Body of pancreas (tissue), 4 donors: ENCODE measurements around the gene FAM13A. TPM values are rescaled to one million over a fixed set of nuclear protein-coding genes. Genes with fewer than 3 reads are reported as not detected.
A peak's percentile ranks its signal among the peaks of the same experiment; 100 is the strongest.
"Not testable (repeated sequence)": the region's sequence is repeated elsewhere in the genome, so short reads cannot be mapped to it uniquely, and the experiment has no call there.

Experiments
- ATAC-seq: fragments of 150-250 bp; one replicate; pipeline ENCODE4 v1.9.1; 2016
- DNase-seq, 4 donors: peaks; one replicate each; pipeline ENCODE4 v3.0.0-alpha.2; 2019
- H3K27ac ChIP-seq, 4 donors: fragments of 200-600 bp; sonication (generic); 1 replicate in 3 of 4; 2 replicates in 1 of 4; pipeline versions ENCODE4 v1.5.1 to v1.6.1; 2016 to 2019; ENCODE audit warnings: mild to moderate bottlenecking in 1 of 4, mixed read lengths in 1 of 4, moderate library complexity in 1 of 4
- H3K27me3 ChIP-seq, 2 donors: fragments of 200-600 bp; sonication (generic); one replicate each; pipeline ENCODE4 v1.6.0; 2016; ENCODE audit warnings: mild to moderate bottlenecking in 1 of 2
- H3K36me3 ChIP-seq, 2 donors: fragments of 200-600 bp; sonication (generic); replicated peaks in 1 of 2; 2 replicates each; pipeline ENCODE4 v1.5.1; 2016; ENCODE audit warnings: low read depth in 2 of 2; ENCODE audit not compliant: insufficient read depth in 1 of 2
- H3K4me1 ChIP-seq: fragments of 200-600 bp; sonication (generic); one replicate; pipeline ENCODE4 v1.6.0; 2016
- H3K4me3 ChIP-seq, 2 donors: fragments of 200-600 bp; sonication (generic); 1 replicate in 1 of 2; 2 replicates in 1 of 2; pipeline ENCODE4 v1.5.1; 2016 to 2019
- H3K9me3 ChIP-seq, 3 donors: fragments of 200-600 bp; sonication (generic); 1 replicate in 2 of 3; 2 replicates in 1 of 3; pipeline ENCODE4 v1.5.1; 2016
- CTCF ChIP-seq, 7 experiments: fragments of 450-650 bp in 4 of 7; fragments of 200-600 bp in 3 of 7; sonication (generic) in 3 of 7; IDR thresholded peaks; one replicate each; pipeline ENCODE4 v1.5.1; 2016 to 2019; ENCODE audit warnings: antibody characterized with exemption in 7 of 7
- POLR2A ChIP-seq, 3 donors: fragments of 450-650 bp; IDR thresholded peaks; one replicate each; pipeline ENCODE4 v1.6.1; 2016; ENCODE audit warnings: antibody characterized with exemption in 3 of 3, mild to moderate bottlenecking in 2 of 3
- WGBS, 2 donors: methylation state at CpG; one replicate each; pipeline ENCODE4 v1.1.5; 2017; 5-methylcytosine and 5-hydroxymethylcytosine counted together
- intact Hi-C: fragments of 100-400 bp; cut with DNase I; formaldehyde crosslinking; loops from one replicate; pipeline ENCODE4 v1.15.1; 2023
- total RNA-seq, 2 donors: library from RNA; depleted of rRNA; stranded (reverse); fragments of >200 nt; gene quantifications; one replicate each; pipeline ENCODE4 v1.1.0, GENCODE V29; 2016

Gene FAM13A
- total RNA-seq, 2 donors from 2014 or later: 59.1 to 64.3 TPM

- ATAC-seq (no peak), DNase-seq (peak in 1 of 4 donors; percentile 37)
- WGBS, 2 donors: 54 to 91% methylated on average over 2 of the region's 2 CpGs
- no peak for TF ChIP-seq POLR2A (IDR thresholded peaks at IDR 0.05)
- Histone ChIP-seq H3K9me3 (no peaks in the 10 kb centered on the region), H3K36me3 (no peaks in the 10 kb centered on the region), H3K4me3 (no peak overlapping the region), H3K27me3 (no peaks in the 10 kb centered on the region), H3K27ac (no peak overlapping the region), H3K4me1 (no peaks in the 10 kb centered on the region)
- intact Hi-C loops: no loop called here
These were observed 198.2 kb downstream of the FAM13A start for GRCh38 chr4:88858752-88859151.

- ATAC-seq: no peak
- H3K9me3 ChIP-seq: no peaks in the 10 kb centered on the region
- no peak overlapping the region for H3K27ac ChIP-seq
- no peaks in the 10 kb centered on the region for H3K27me3 ChIP-seq
- no peak for DNase-seq
- TF ChIP-seq POLR2A (IDR thresholded peaks at IDR 0.05): no peak
- no peak for TF ChIP-seq CTCF (IDR thresholded peaks at IDR 0.05)
- intact Hi-C loops: no loop called here
- H3K4me3 ChIP-seq: no peak overlapping the region
- H3K4me1 ChIP-seq: no peaks in the 10 kb centered on the region
- H3K36me3 ChIP-seq: no peaks in the 10 kb centered on the region
These were observed 199.4 kb downstream of the FAM13A start for GRCh38 chr4:88857588-88857987.

- Histone ChIP-seq H3K4me1 (no peaks in the 10 kb centered on the region), H3K27ac (no peak overlapping the region), H3K27me3 (no peaks in the 10 kb centered on the region), H3K9me3 (no peaks in the 10 kb centered on the region), H3K4me3 (no peak overlapping the region), H3K36me3 (no peaks in the 10 kb centered on the region)
- DNase-seq (no peak), ATAC-seq (no peak)
- intact Hi-C loops: no loop called here
- TF ChIP-seq CTCF (IDR thresholded peaks at IDR 0.05) (no peak), POLR2A (IDR thresholded peaks at IDR 0.05) (no peak)
- WGBS, 2 donors: 95% methylated on average over 3 of the region's 3 CpGs
These were observed 202.5 kb downstream of the FAM13A start for GRCh38 chr4:88854481-88854880.

GRCh38 chr4:88853583-88853982 is 203.4 kb downstream of the FAM13A start:
- H3K36me3 ChIP-seq, H3K27me3 ChIP-seq, ATAC-seq, DNase-seq, H3K27ac ChIP-seq, intact Hi-C loops, H3K4me3 ChIP-seq, H3K4me1 ChIP-seq, H3K9me3 ChIP-seq: not testable (repeated sequence)
- 90 to 91% methylated on average over 3 of the region's 3 CpGs for WGBS, 2 donors

GRCh38 chr4:88846206-88846790 is 210.7 kb downstream of the FAM13A start:
- Histone ChIP-seq H3K36me3 (no peaks in the 10 kb centered on the region), H3K27ac (peak overlapping the region in 1 of 4 donors; percentile 38), H3K4me3 (no peak overlapping the region), H3K4me1 (peaks cover 39% of the 10 kb centered on the region), H3K27me3 (no peaks in the 10 kb centered on the region), H3K9me3 (no peaks in the 10 kb centered on the region)
- 19% methylated on average over 4 of the region's 4 CpGs for WGBS, 2 donors
- DNase-seq (no peak), ATAC-seq (no peak)
- TF ChIP-seq CTCF (IDR thresholded peaks at IDR 0.05): no peak
- TF ChIP-seq POLR2A (IDR thresholded peaks at IDR 0.05): no peak
- intact Hi-C loops: no loop called here

GRCh38 chr4:88843067-88843685 is 213.8 kb downstream of the FAM13A start:
- no peaks in the 10 kb centered on the region for H3K36me3 ChIP-seq
- H3K4me1 ChIP-seq: peaks cover 39% of the 10 kb centered on the region
- no peaks in the 10 kb centered on the region for H3K27me3 ChIP-seq
- TF ChIP-seq POLR2A (IDR thresholded peaks at IDR 0.05) (peak in 1 of 3 donors; percentile 19), CTCF (IDR thresholded peaks at IDR 0.05) (no peak)
- DNase-seq: peak; percentile 39 to 81 (median 54)
- ATAC-seq: peak; percentile 98
- no peak overlapping the region for H3K4me3 ChIP-seq
- H3K9me3 ChIP-seq: no peaks in the 10 kb centered on the region
- H3K27ac ChIP-seq: peak overlapping the region; percentile 85 to 91 (median 88)
- 20 to 44% methylated on average over 8 of the region's 8 CpGs for WGBS, 2 donors
- intact Hi-C loops: no loop called here
